A549 (cell line): ENCODE results near the gene GTF3C1.

ENCODE experiments used
- EHMT2 ChIP-seq: fragments of 200-600 bp; sonication (generic); IDR thresholded peaks from 2 replicates; pipeline ENCODE4 v1.6.1; 2016; ENCODE audit warnings: antibody characterized with exemption, low read depth, mild to moderate bottlenecking, moderate library complexity
- EP300 ChIP-seq, 2 experiments: fragments of >200 bp; sonication (Bioruptor Twin); formaldehyde crosslinking; IDR thresholded peaks; 2 replicates in 1 of 2; 3 replicates in 1 of 2; pipeline ENCODE4 v1.6.1; 2016 to 2017
- RCOR1 ChIP-seq: fragments of 150-350 bp; IDR thresholded peaks from 2 replicates; pipeline ENCODE4 v1.6.1; 2014; ENCODE audit warnings: antibody characterized with exemption, low read length, low read depth
- USF2 ChIP-seq: fragments of 450-650 bp; IDR thresholded peaks from 2 replicates; pipeline ENCODE4 v1.6.1; 2014; ENCODE audit warnings: antibody characterized with exemption
- TF ChIP-seq, protein P1 (sequence below): fragments of >200 bp; sonication (Bioruptor Twin); formaldehyde crosslinking; IDR thresholded peaks from 3 replicates; pipeline ENCODE4 v1.5.1; 2016
- TF ChIP-seq, protein P2 (sequence below): IDR thresholded peaks from 2 replicates; pipeline ENCODE4 v1.6.1; 2012

DNA sequence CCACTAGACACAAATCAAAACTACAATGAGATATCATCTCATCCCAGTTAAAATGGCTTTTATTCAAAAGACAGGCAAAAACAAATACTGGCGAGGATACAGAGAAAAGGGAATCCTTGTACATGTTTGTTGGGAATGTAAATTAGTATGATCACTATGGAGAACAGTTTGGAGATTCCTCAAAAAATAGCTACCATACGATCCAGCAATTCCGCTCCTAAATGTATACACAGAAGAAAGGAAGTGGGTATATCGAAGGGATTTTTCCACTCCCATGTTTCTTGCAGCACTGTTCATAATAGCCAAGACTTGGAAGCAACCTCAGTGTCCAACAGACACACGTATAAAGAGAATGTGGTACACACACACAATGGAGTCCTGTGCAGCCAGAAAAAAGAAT, 35.5 kb upstream of the GTF3C1 start:
- no peak for TF ChIP-seq EP300 (IDR thresholded peaks at IDR 0.05)
- TF ChIP-seq, protein P1, sequence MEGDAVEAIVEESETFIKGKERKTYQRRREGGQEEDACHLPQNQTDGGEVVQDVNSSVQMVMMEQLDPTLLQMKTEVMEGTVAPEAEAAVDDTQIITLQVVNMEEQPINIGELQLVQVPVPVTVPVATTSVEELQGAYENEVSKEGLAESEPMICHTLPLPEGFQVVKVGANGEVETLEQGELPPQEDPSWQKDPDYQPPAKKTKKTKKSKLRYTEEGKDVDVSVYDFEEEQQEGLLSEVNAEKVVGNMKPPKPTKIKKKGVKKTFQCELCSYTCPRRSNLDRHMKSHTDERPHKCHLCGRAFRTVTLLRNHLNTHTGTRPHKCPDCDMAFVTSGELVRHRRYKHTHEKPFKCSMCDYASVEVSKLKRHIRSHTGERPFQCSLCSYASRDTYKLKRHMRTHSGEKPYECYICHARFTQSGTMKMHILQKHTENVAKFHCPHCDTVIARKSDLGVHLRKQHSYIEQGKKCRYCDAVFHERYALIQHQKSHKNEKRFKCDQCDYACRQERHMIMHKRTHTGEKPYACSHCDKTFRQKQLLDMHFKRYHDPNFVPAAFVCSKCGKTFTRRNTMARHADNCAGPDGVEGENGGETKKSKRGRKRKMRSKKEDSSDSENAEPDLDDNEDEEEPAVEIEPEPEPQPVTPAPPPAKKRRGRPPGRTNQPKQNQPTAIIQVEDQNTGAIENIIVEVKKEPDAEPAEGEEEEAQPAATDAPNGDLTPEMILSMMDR = no peak
- TF ChIP-seq USF2 = no peak
- TF ChIP-seq EHMT2 = no peak
- TF ChIP-seq RCOR1 = no peak
- TF ChIP-seq, protein P2, sequence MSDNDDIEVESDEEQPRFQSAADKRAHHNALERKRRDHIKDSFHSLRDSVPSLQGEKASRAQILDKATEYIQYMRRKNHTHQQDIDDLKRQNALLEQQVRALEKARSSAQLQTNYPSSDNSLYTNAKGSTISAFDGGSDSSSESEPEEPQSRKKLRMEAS = no peak
